ENCODE measurements around the gene JMY.

- no peak for TF ChIP-seq CTCF (IDR thresholded peaks at IDR 0.05; ENCODE audit: low read length)
- TF ChIP-seq EZH2 (optimal IDR thresholded peaks at IDR 0.05; ENCODE audit: low read depth, low read length) = no peak
Observed at GRCh38 chr5:79193643-79194042, 42.3 kb upstream of the JMY start.

Data from MM.1S (cell line).